NCI-H1105 treated with DMSO at 0.1 percent for 48 hours (cell line): Measurements from ENCODE around the gene OSBPL9.
"Not testable (repeated sequence)": the region's sequence is repeated elsewhere in the genome, so short reads cannot be mapped to it uniquely, and the experiment has no call there.

Source experiments
- DNase-seq: peaks from one replicate; lab custom pipeline; 2025; lab: John Stamatoyannopoulos, UW

Gene OSBPL9

GRCh38 chr1:51638350-51638749 lies 21.5 kb downstream of the OSBPL9 start:
- DNase-seq, result no peak

GRCh38 chr1:51639694-51640093 lies 22.8 kb downstream of the OSBPL9 start:
- no peak for DNase-seq

GRCh38 chr1:51641096-51641495 lies 24.2 kb downstream of the OSBPL9 start:
- no peak for DNase-seq

- no peak for DNase-seq
These were observed 25.8 kb downstream of the OSBPL9 start for GRCh38 chr1:51642739-51643142.

GRCh38 chr1:51643362-51643761 lies 26.5 kb downstream of the OSBPL9 start:
- no peak for DNase-seq

- DNase-seq, result no peak
These were observed 27.1 kb downstream of the OSBPL9 start for GRCh38 chr1:51644020-51644419.

- no peak for DNase-seq
These were observed 27.8 kb downstream of the OSBPL9 start for GRCh38 chr1:51644533-51645197.

- not testable (repeated sequence) for DNase-seq
These were observed 29.7 kb downstream of the OSBPL9 start for GRCh38 chr1:51646592-51646991.

- DNase-seq, result no peak
These were observed 31.6 kb downstream of the OSBPL9 start for GRCh38 chr1:51648180-51649109.

- DNase-seq, result no peak
These were observed 32.8 kb downstream of the OSBPL9 start for GRCh38 chr1:51649593-51650091.

- no peak for DNase-seq
These were observed 33.3 kb downstream of the OSBPL9 start for GRCh38 chr1:51650198-51650597.

- no peak for DNase-seq
These were observed 34.7 kb downstream of the OSBPL9 start for GRCh38 chr1:51651552-51651942.

GRCh38 chr1:51652599-51652998 lies 35.7 kb downstream of the OSBPL9 start:
- DNase-seq, result no peak

GRCh38 chr1:51653127-51653526 lies 36.2 kb downstream of the OSBPL9 start:
- DNase-seq, result no peak

- no peak for DNase-seq
These were observed 37.1 kb downstream of the OSBPL9 start for GRCh38 chr1:51654000-51654399.

GRCh38 chr1:51656374-51656773 lies 39.5 kb downstream of the OSBPL9 start:
- DNase-seq, result no peak

GRCh38 chr1:51660580-51660979 lies 43.7 kb downstream of the OSBPL9 start:
- DNase-seq, result no peak

- DNase-seq, result no peak
These were observed 44.2 kb downstream of the OSBPL9 start for GRCh38 chr1:51661081-51661518.

- no peak for DNase-seq
These were observed 46.2 kb downstream of the OSBPL9 start for GRCh38 chr1:51663105-51663504.

- no peak for DNase-seq
These were observed 46.8 kb downstream of the OSBPL9 start for GRCh38 chr1:51663721-51664120.

GRCh38 chr1:51664421-51665240 lies 47.7 kb downstream of the OSBPL9 start:
- DNase-seq, result no peak

- no peak for DNase-seq
These were observed 49.6 kb downstream of the OSBPL9 start for GRCh38 chr1:51666478-51666877.
